ENCODE results near the gene BACH2.
"Not testable (repeated sequence)": the region's sequence is repeated elsewhere in the genome, so short reads cannot be mapped to it uniquely, and the experiment has no call there.

The BACH2 gene

DNA sequence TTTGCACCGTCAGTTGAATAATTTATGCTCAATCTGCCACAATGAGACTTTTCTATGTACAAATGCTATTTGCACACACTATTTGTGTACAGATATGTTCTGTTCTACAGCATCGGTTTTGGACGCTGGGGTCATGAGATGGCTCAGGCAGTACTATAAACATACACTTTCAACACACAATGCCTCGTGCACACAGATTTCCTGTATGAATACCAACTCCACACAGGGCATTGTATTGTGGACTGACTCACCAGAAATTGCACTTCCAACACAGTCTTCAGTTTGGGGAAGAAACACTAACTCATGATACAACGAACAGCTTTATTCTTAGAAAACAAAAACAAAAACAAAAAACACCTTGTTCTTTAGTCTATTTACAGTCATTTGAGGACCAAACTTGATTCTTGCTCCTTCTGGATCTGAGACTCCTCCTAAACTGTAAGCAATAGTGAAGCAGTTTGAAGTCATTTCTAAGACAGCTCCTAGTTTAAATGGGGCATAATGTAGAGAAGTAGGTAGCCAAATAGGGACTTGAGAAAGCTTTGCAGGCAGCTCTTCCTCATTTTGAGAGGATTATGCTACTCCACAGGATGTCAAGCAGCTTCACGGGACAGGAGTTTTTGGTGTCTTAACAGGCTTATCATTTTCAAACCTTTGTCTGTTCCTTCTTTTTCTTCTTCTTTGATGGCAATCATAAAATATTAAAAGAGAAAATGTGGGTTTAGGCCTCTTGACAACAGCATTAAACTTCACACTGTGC is 368.7 kb downstream of the BACH2 start:
- DNase-seq = no peak

DNA sequence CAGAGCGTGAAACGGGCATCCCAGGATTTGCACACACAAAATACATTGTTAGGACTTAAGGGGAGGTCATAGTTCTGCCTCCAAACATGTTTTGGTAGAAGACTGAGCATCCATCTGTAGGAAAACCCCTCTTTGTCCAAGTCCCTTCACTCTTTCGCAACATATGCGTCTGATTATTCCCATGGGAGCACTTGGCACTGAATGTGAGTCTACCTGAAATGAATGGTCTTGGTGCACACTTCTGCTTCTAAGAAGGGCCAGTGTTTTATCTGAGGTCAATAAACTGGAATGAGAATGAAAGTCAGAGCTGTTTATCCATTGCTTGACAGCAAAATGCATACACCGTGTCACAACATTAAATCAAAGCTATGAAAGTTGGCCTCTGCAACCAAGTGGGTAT is 369.4 kb downstream of the BACH2 start:
- DNase-seq = no peak

DNA sequence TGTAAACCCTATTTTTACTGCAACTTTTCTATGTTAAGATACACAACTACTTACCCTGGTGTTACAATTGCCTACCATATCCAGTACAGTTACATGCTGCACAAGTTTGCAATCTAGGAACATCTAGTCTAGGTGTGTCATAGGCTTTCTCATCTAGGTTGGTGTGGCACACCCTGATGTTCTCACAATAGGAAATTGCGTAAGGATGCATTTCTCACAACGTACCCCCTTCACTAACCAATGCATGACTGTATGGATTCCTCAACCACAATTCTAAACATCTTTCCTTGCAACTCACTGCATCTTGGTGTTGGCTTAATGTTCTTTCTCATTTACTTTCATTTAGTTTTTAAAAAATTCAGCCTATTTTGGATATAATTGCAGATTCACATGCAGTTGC is 370.8 kb downstream of the BACH2 start:
- DNase-seq = no peak

DNA sequence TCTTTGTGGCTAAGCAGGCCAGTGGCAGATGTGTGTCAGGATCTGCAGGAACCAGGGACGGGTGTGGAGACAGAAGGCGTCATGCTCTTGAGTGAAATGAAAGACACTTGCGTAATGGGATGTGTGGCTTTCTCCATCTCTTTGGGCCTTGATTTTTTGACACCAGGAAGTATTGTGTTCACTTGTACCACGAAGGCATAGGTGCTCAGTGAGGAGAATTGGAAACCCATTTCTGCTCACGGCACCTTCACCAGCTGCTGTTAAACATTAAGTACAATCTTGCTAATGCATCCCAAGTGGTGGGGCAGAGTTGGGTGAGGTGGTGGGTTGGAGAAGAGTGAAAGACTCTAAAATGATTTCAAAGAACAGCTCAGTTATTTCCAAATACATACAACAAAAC is 372.4 kb downstream of the BACH2 start:
- no peak for DNase-seq

DNA sequence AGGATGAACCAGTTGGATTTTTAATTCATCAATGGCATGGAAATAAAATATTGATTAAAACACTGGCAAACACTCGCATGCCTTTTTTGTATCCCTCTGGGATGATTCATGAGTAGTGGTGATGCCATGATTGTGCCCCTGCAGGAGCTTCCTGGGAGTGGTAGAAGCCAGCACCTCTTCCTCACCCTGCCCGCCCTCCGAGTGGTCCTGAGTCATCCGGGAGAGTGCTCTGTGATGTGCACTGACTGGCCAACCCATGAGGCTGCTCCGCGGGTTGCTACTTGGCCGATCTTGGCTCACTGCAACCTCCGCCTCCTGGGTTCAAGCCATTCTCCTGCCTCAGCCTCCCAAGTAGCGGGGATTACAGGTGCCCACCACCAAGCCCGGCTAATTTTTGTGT is 375.0 kb downstream of the BACH2 start:
- DNase-seq = no peak

DNA sequence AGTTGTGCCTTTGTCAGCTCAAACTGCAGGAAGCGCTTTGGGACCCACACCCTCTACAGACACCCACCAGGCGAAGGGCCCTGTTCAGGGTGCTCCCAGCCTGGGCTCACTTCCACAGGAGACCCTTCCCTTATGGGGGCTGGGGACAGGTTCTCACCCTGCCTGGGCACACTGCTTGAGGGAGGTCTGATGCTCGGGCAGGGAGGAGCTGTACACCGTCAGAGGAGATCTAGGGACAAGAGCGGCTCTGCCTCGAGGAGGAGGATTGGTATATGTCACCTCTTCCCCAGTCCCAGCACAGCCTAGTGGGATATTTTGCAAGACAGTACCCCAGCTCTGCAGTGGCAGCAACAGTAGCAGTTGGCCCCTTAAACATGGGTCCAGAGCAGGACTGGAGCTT is 375.4 kb downstream of the BACH2 start:
- DNase-seq = no peak

DNA sequence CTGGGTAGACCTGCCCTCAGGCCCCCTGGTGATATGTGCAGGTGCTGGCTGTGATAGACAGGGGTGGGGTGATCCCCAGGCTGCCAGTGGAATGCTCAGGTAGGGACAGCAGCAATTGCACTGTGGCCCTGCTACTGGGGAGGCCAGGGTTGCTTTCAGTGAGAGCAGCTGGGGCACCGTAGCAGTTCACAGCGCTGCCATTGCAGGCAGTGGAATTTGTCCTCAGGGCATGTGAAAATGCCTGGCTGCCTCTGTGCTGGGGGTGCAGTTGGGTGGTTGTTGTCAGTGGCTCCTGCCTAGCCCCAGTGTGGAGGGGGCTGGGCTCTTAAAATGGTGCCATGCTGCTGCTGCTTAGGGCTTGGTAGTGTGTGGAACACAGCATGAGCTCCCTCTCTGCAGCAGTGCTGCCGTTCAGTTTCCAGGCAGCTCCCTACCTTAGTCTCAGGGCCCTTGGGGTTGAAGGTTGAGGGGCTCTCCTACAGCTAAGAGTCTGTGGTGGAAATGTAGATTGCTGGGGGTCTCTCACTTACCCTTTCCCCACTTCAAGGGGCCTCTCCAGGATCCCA is 378.8 kb downstream of the BACH2 start:
- no peak for DNase-seq

DNA sequence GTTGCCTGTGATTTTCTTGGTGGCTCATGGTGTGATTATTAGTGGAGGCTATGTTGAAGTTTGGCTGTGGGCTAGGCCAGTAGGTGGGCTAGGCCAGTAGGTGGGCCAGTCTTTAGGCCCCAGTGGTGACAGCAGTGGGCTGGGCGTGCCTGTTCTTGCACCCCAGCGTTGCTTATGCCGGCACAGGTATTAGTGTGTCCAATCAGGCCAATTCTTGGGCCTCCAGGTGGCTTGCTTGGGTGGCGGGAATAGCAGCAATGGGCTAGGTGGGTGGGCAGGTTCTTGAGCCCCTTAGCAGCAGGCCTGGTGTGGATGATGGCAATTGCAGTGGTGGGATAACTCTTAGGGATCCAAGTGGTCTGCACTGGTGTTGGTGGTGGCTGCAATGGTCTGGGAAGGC is 379.4 kb downstream of the BACH2 start:
- DNase-seq = no peak

DNA sequence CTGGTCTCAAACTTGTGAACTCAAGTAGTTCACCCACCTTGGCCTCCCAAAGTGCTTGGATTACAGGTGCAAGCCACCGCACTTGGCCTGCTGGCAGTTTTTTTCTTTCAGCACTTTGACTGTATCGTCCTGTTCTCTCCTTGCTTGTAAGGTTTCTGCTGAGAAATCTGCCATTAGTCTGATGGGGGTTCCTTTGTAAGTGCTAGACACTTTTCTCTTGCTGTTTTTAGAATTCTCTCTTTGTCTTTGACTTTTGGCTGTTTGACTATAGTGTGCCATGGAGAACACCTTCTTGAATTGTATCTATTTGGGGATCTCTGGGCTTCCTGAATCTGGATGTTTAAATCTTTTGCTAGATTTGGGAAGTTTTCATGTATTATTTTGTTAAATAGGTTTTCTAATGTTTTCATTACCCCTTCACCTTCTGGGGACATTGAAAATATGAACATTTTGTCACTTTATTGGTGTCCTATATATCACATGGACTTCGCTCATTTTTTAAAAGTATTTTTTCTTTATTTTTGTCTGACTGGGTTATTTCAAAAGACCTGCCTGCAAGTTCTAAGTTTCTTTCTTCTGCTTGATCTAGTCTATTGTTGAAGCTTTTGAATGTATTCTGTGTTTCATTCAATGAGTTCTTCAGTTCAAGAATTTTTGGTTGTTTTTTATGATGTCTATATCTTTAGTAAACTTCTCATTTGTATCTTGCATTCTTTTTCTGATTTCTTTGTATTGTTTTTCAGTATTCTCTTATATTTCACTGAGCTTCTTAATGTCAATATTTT is 380.3 kb downstream of the BACH2 start:
- no peak for DNase-seq

DNA sequence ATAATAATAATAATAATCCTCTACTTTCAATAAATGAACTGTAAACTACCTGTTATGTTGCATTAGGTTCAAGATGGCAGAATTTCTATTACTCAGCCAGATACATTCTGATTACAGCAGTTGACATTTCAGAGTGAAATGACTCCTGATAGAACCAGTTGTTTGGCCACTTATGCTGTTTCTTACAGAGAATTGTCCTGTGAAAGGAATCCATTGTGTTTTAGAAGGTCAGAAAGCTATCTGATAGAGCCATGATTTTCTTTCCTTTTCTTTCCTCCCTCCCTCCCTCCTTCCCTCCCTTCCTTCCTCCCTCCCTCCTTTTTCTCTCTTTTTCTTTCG is 385.8 kb downstream of the BACH2 start:
- no peak for DNase-seq

DNA sequence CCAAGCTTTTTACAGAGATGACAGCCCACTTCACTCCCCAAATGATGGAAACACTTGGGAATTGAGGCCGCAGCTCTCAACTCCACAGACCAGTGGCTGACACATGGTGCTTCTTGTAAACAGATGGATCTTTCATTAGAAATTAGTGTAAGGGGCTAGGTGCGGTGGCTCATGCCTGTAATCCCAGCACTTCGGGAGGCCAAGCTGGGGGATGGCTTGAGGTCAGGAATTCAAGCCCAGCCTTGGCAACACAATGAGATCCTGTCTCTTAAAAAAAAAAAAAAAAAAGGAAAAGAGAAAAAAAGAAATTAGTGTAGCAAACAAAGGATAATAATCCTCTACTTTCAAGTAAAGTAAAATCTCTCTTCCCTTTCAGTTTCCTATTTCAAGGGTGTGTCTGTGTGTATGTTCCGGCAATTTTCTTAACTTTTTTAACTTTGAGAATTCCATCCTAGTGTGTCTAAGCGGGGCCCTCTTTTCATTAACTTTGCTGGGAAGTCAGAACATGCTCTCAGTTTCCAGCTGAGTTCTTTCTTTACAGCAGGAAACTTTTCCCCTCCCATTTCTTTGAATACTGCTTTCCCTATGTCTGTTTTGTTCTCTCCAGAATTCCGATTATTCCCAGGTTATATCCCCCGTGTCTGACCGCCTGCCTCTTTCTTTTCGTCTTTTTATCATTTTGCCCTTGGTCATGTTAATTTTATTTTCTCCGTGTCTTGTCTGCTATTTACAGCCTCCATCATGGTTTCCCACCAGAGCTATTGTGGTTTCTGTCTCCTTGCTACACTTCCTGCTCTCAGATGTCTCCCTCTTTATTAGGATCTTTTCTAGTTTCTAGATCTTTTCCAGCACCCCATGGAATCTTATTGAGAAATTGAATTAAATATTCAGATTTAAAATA is 386.4 kb downstream of the BACH2 start:
- not testable (repeated sequence) for DNase-seq

DNA sequence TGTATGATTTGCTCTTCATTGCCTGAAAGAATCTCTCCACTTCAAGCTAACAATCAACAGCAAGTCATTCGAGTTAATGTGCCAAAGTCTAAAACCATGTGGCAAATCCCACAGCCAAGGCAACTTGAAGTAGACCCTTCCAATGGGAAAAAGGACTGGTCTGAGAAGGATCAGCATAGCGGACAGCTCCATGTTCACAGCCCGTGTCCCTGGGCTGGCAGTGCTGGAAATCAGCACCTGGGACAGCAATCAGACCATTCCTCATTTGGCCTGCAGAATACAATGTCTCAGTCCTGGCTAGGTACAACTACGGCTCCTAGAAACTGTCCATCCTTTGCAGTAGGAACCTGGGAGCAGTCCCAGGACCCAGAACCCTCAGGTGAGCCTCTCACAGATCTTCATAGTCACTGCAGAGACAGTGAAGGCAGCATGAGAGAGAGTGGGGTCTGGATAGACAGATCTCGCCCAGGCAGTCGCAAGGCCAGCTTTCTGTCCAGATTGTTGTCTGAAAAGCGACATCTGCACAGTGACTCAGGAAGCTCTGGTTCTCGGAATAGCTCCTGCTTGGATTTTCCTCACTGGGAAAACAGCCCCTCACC is 401.3 kb downstream of the BACH2 start:
- peak; percentile 17 for DNase-seq

DNA sequence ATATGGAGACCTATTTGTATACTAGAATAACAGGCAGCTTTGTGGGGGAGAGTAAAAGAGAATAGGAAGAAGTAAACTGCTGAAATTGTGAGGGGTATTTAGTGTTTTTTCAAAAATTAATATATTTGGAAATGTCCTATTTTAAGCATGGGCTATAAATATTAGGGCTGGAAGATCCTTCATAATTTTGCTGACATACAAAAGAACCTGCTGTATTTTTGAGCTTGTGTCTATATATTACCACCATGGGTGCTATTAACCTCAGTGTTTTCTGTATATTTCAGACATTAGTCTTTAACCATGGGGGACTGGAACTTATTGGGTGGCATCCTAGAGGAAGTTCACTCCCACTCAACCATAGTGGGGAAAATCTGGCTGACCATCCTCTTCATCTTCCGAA is 402.5 kb downstream of the BACH2 start, which contains the start of gene GJA10:
GJA10 (plus strand) TSS at position 301 of the 400 bp plus-strand sequence; CDS start at position 301, 0 bp downstream.
- DNase-seq = no peak

DNA sequence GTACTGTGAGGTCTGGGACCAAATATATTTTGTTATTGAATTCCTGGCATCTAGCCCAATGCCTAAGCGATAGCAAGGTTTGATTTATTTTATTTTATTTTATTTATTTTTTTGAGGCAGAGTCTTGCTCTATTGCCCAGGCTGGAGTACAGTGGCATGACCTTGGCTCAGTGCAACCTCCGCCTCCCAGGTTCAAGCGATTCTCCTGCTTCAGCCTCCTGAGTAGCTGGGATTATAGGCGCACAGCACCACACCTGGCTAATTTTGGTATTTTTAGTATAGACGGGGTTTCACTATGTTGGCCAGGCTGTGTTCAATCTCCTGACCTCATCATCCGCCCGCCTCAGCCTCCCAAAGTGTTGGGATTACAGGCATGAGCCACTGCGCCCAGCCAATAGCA is 404.1 kb downstream of the BACH2 start:
- DNase-seq = not testable (repeated sequence)

DNA sequence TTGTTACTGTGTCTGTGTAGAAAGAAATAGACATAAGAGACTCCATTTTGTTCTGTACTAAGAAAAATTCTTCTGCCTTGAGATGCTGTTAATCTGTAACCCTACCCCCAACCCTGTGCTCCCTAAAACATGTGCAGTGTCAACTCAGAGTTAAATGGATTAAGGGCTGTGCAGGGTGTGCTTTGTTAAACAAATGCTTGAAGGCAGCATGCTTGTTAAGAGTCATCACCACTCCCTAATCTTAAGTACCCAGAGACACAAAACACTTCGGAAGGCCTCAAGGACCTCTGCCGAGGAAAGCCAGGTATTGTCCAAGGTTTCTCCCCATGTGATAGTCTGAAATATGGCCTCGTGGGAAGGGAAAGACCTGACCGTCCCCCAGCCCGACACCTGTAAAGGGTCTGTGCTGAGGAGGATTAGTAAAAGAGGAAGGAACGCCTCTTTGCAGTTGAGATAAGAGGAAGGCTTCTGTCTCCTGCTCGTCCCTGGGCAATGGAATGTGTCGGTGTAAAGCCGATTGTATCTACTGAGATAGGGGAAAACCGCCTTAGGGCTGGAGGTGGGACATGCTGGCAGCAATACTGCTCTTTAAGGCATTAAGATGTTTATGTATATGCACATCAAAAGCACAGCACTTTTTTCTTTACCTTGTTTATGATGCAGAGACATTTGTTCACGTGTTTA is 405.7 kb downstream of the BACH2 start:
- not testable (repeated sequence) for DNase-seq

DNA sequence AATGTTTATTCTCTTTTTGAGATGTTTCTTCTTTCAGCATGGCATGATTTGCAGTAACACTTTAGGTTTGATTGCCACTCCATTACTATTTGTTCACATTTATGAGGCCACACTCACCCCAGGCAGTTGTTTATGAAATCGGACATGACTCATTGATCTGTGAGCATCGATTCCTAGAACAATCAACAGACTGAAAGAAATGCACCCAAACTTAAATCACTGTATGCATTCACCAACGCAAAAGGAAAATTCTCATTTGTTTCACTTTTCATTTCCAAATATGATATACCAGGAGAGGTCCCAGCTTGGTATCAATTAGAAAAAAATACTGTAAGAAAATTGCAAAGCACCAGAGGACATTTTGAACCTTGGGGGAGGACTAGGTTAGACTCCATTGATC is 407.8 kb downstream of the BACH2 start:
- no peak for DNase-seq

DNA sequence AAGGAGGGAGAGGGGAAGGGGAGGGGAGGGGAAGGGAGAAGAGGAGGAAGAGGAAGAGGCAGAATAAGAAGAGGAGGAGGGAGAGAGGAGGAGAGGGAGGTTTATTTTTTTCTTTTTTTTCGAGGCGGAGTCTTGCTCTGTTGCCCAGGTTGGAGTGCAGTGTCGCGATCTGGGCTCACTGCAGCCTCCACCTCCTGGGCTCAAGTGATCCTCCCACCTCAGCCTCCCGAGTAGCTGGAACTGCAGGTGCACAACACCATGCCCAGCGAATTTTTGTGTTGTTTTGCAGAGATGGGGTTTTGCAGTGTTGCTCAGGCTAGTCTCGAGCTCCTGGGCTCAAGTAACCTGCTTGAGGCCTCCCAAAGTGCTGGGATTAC is 408.5 kb downstream of the BACH2 start:
- no peak for DNase-seq

DNA sequence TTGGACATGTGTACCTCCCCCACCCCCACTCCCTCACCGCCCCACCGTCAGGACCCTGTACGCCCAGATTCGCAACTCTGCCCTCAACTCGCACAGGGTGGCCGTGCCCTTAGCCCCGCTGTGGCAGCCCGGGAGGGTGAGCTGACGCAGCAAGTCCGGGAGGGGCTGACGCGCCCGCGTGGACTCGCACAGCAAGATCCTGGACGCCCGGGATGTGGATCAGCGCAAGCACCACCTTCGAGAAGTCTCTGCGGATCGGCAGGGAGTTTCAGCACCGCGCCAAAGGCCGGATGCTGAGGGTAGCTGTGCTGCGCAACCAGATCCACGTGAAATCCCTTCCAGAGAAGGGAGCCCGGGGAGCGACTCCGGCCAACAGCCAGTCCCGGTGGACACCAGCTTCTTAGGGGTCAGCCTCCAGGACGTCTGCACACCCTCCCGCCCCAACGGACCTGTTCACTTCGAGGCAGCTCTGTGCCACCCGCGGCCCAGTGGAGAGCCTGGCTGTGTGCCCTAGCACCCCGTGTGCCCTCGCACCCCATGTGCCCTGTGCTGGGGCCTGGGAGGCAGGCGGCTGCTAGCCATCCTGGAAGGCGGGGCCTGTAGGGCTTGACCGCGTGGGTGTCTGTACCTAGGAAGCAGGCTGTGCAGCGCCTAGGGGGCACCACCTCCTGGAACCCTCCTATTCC is 409.0 kb downstream of the BACH2 start:
- DNase-seq = peak; percentile 15

DNA sequence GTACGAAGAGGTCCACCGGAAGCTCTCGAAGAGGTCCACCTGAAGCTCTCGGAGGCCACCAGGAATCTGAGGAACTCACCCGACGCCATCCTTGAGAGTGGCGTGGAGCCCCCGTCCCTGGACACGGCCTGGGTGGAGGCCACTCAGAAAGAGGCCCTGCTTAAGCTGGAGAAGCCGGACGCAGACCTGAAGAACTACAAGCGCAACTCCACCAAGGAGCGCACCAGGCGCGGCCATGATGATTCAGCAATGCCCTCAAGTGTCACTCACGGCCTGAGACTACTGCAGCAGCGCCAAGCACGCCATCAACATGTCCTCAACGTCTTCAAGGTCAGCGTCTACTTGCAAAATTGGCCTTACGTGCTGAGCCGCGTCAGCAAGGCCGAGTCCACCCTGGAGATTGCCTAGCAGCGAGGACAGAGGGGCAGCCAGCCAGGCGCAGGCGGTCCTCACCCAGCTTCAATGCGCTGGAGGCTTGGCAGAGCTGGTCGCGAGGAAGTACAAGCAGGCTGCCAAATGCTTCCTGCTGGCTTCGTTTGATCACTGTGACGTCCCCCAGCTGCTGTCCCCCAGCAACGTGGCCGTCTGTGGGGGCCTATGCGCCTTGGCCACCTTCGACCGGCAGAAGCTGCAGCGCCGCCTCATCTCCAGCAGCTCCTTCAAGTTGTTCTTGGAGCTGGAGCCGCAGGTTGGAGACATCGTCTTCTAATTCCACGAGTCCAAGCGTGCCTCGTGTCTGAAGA is 410.1 kb downstream of the BACH2 start:
- DNase-seq = no peak

Data from activated CD4-positive, alpha-beta T cell treated with anti-CD3 and anti-CD28 coated beads for 48 hours (primary cell).